ENCODE measurements around the gene ROPN1L. TPM values are rescaled to one million over a fixed set of nuclear protein-coding genes. Genes with fewer than 3 reads are reported as not detected.
A peak's percentile ranks its signal among the peaks of the same experiment; 100 is the strongest.

The ROPN1L gene
- total RNA-seq, 1 experiment from 2014 or later = 0.40 TPM

DNA sequence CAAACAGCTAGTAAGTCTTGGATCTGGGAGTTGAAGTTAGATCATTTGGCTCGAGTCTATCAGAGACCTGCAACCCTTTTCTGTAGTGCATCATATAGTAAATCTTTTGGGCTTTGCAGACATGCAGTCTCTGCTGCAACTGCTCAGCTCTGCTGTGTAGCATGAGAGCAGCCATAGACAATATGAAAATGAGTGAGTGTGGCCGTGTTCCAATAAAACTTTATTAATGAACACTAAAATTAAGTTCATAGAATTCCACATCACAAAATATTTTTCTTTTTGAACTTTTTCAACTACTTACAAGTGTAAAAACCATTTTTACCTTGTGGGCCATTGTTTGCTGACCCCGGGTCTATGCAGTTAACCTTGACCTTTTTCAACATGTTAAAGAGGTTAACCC lies 35.2 kb downstream of the ROPN1L start:
- no peaks in the 10 kb centered on the region for H3K9me3 Mint-ChIP-seq (ENCODE audit: low read depth, unreplicated experiment)
- no peak overlapping the region for H3K27ac Mint-ChIP-seq (ENCODE audit: unreplicated experiment)
- H3K4me3 Mint-ChIP-seq (ENCODE audit: low read depth, unreplicated experiment) = no peak overlapping the region
- H3K36me3 Mint-ChIP-seq (ENCODE audit: insufficient read depth, unreplicated experiment) = no peaks in the 10 kb centered on the region
- TF ChIP-seq, protein P1, sequence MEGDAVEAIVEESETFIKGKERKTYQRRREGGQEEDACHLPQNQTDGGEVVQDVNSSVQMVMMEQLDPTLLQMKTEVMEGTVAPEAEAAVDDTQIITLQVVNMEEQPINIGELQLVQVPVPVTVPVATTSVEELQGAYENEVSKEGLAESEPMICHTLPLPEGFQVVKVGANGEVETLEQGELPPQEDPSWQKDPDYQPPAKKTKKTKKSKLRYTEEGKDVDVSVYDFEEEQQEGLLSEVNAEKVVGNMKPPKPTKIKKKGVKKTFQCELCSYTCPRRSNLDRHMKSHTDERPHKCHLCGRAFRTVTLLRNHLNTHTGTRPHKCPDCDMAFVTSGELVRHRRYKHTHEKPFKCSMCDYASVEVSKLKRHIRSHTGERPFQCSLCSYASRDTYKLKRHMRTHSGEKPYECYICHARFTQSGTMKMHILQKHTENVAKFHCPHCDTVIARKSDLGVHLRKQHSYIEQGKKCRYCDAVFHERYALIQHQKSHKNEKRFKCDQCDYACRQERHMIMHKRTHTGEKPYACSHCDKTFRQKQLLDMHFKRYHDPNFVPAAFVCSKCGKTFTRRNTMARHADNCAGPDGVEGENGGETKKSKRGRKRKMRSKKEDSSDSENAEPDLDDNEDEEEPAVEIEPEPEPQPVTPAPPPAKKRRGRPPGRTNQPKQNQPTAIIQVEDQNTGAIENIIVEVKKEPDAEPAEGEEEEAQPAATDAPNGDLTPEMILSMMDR (IDR thresholded peaks at IDR 0.05; ENCODE audit: unreplicated experiment) = no peak
- CTCF ChIA-PET = no interaction called here
- H3K4me1 Mint-ChIP-seq (ENCODE audit: low read depth, unreplicated experiment) = peaks cover 11% of the 10 kb centered on the region
- DNase-seq = no peak
- peaks cover 39% of the 10 kb centered on the region for H3K27me3 Mint-ChIP-seq (ENCODE audit: unreplicated experiment)
- BruUV-seq (replicated peaks) = no TSS peak
- intact Hi-C loops (cut with micrococcal nuclease; ENCODE audit: unreplicated experiment) = no loop called here

DNA sequence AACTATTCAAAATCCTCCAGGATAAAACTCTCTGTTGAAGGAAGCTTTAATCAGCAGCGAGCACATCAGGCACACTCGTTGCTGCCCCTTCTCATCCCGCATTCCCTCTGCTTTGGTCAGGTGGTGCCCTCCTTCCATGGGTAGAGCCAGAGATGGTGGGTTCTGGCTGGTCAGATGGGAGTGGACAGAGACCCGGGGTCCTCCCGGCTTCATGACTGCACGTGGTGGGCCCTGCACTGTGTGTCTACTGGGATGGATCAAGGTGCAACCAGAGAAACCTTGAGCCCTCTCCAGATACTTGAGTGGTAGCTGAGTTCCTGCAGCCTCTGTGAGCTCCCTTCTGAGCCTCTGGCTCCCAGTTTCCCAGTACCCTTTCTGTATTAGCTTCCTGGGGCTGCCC lies 36.3 kb downstream of the ROPN1L start:
- CTCF ChIA-PET = no interaction called here
- no peaks in the 10 kb centered on the region for H3K36me3 Mint-ChIP-seq (ENCODE audit: insufficient read depth, unreplicated experiment)
- intact Hi-C loops (cut with micrococcal nuclease; ENCODE audit: unreplicated experiment) = no loop called here

DNA sequence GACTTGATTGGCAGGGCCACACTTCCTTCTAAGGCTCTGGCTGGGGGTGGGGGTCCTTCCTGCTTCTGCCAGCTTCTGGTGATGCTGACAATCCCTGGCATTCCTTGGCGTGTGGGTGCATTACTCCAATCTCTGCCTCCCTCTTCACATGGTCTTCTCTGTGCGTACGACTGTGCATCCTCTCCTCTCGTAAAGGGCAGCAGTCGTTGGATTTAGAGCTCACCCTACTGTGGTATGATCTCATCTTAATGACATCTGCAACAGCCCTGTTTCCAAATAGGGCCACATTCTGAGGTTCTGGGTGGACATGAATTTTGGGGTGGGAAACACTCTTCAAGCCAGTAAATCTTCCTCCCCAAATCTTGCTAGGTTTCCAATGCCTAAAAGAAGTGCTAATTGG lies 36.8 kb downstream of the ROPN1L start:
- Mint-ChIP-seq H3K4me3 (ENCODE audit: low read depth, unreplicated experiment) (no peak overlapping the region), H3K4me1 (ENCODE audit: low read depth, unreplicated experiment) (peaks cover 11% of the 10 kb centered on the region), H3K9me3 (ENCODE audit: low read depth, unreplicated experiment) (no peaks in the 10 kb centered on the region), H3K27ac (ENCODE audit: unreplicated experiment) (no peak overlapping the region), H3K36me3 (ENCODE audit: insufficient read depth, unreplicated experiment) (no peaks in the 10 kb centered on the region), H3K27me3 (ENCODE audit: unreplicated experiment) (peaks cover 23% of the 10 kb centered on the region)
- BruUV-seq (replicated peaks) = no TSS peak
- intact Hi-C loops (cut with micrococcal nuclease; ENCODE audit: unreplicated experiment) = no loop called here
- TF ChIP-seq, protein P1 (IDR thresholded peaks at IDR 0.05; ENCODE audit: unreplicated experiment) = no peak
- CTCF ChIA-PET = no interaction called here
- no peak for DNase-seq

More for the DNA sequence above, 36.3 kb downstream of the ROPN1L start:
- no peaks in the 10 kb centered on the region for H3K9me3 Mint-ChIP-seq (ENCODE audit: low read depth, unreplicated experiment)
- peaks cover 28% of the 10 kb centered on the region for H3K27me3 Mint-ChIP-seq (ENCODE audit: unreplicated experiment)
- BruUV-seq (replicated peaks) = no TSS peak
- no peak for DNase-seq
- H3K27ac Mint-ChIP-seq (ENCODE audit: unreplicated experiment) = no peak overlapping the region
- H3K4me1 Mint-ChIP-seq (ENCODE audit: low read depth, unreplicated experiment) = peaks cover 11% of the 10 kb centered on the region
- TF ChIP-seq, protein P1 (IDR thresholded peaks at IDR 0.05; ENCODE audit: unreplicated experiment) = no peak
- no peak overlapping the region for H3K4me3 Mint-ChIP-seq (ENCODE audit: low read depth, unreplicated experiment)

DNA sequence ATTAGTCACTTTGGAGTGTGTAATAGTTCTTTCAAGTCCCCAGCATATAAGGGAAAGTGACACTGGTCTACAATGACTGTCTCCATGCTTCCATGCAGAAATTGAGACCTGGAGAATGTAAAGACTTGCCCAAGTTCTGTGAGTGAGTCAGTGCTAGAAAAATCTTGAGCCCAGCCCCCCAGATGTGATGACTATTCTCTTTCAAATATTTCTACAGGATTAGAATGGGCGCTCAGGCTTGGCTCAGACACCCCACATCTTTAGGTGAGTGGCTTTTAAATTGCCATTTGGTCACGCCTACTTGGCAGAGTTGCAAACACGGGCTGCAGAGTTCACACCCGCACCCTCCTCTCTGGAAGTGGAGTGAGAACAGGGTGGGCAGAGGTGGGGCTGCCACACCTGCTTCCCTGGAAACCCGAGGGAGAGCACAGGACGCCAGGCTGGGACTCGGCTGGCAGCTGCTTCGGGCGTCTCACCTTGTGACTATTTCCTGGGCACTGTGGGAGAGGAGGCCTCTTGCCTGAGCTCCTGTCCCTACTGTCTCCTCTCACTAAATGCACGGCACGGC lies 37.6 kb downstream of the ROPN1L start:
- no TSS peak for BruUV-seq (replicated peaks)
- no peaks in the 10 kb centered on the region for H3K9me3 Mint-ChIP-seq (ENCODE audit: low read depth, unreplicated experiment)
- peaks cover 15% of the 10 kb centered on the region for H3K27me3 Mint-ChIP-seq (ENCODE audit: unreplicated experiment)
- H3K27ac Mint-ChIP-seq (ENCODE audit: unreplicated experiment) = no peak overlapping the region
- peaks cover 11% of the 10 kb centered on the region for H3K4me1 Mint-ChIP-seq (ENCODE audit: low read depth, unreplicated experiment)
- no peaks in the 10 kb centered on the region for H3K36me3 Mint-ChIP-seq (ENCODE audit: insufficient read depth, unreplicated experiment)
- CTCF ChIA-PET = interaction anchor here (0.5 kb wide), 2 partner anchors 105 to 128 kb away, joined by 3 to 4 read pairs; no protein-coding TSS in a partner anchor
- H3K4me3 Mint-ChIP-seq (ENCODE audit: low read depth, unreplicated experiment) = no peak overlapping the region
- TF ChIP-seq, protein P1 (IDR thresholded peaks at IDR 0.05; ENCODE audit: unreplicated experiment) = no peak
- intact Hi-C loops (cut with micrococcal nuclease; ENCODE audit: unreplicated experiment) = no loop called here
- DNase-seq = peak; percentile 19
